ENCODE results near the gene MTG1.
A peak's percentile ranks its signal among the peaks of the same experiment; 100 is the strongest.

Gene MTG1

DNA sequence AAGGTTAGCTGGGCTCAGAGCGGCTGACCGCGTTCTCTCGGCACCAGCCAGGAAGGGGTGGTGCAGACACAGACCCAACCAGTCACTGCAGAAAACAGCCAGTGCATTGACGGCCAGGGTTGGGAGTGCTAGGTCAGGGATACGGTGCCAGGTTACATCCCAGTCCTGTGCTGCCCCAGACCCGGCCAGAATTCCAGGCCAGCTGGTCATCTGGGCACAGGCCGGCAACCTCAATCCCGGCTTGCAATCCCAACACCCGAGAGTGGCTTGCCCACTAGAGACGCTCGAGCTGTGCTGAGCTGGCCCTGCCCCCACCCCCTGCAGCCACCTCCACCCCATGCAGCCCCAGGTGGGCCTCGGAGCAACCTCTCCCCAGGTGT, 43.0 kb upstream of the MTG1 start:
- peak; percentile 13 for ATAC-seq

DNA sequence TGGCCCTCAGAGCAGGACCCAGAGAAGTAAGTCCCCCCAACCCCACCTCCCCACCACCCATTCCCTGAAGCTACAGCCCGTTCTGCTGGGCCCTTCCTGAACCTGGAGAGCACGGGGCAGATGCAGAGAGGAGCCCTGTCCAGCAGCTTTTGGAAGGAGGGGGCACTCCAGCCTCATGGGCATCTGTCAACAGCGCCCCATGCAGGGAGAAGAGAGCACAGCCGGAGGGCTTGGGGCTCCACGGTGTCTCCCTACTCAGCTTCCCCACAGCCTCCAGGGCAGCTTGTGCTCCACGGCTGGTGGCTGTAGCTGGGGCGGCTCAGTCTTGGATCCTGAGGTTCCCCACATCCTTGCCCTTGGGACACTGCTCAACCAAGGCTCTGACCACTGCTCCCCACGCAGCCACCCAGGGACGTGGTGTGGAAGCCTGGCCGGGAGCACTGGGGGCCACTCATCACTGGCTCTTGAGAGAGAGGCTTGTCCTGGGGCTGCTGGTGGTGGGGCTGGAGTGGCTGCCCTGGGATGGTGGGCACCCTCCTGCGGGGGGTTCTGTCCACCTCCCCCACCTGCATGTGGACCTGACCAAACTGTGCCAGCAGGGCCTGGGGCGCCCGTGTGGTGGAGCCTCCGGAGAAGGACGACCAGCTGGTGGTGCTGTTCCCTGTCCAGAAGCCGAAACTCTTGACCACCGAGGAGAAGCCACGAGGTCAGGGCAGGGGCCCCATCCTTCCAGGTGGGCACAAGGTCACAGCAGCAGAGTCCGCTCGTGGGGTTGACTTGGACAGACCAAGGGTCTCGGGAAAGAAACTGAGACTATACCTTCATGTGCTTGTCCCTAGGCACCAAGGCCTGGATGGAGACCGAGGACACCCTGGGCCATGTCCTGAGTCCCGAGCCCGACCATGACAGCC, 42.3 kb upstream of the MTG1 start:
- TF ChIP-seq ISL1 (CRISPR knock-in tag; IDR thresholded peaks at IDR 0.05): no peak
- no peak for TF ChIP-seq ESRRG (CRISPR knock-in tag; IDR thresholded peaks at IDR 0.05)
- TF ChIP-seq OSR1 (CRISPR knock-in tag; IDR thresholded peaks at IDR 0.05): no peak
- TF ChIP-seq, protein P1, sequence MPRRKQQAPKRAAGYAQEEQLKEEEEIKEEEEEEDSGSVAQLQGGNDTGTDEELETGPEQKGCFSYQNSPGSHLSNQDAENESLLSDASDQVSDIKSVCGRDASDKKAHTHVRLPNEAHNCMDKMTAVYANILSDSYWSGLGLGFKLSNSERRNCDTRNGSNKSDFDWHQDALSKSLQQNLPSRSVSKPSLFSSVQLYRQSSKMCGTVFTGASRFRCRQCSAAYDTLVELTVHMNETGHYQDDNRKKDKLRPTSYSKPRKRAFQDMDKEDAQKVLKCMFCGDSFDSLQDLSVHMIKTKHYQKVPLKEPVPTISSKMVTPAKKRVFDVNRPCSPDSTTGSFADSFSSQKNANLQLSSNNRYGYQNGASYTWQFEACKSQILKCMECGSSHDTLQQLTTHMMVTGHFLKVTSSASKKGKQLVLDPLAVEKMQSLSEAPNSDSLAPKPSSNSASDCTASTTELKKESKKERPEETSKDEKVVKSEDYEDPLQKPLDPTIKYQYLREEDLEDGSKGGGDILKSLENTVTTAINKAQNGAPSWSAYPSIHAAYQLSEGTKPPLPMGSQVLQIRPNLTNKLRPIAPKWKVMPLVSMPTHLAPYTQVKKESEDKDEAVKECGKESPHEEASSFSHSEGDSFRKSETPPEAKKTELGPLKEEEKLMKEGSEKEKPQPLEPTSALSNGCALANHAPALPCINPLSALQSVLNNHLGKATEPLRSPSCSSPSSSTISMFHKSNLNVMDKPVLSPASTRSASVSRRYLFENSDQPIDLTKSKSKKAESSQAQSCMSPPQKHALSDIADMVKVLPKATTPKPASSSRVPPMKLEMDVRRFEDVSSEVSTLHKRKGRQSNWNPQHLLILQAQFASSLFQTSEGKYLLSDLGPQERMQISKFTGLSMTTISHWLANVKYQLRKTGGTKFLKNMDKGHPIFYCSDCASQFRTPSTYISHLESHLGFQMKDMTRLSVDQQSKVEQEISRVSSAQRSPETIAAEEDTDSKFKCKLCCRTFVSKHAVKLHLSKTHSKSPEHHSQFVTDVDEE (CRISPR knock-in tag; IDR thresholded peaks at IDR 0.05): no peak
- no peak for TF ChIP-seq ZNF8 (CRISPR knock-in tag; IDR thresholded peaks at IDR 0.05)
- peak; percentile 10 for ATAC-seq

More for the DNA sequence above, 43.0 kb upstream of the MTG1 start:
- TF ChIP-seq ARNTL (CRISPR knock-in tag; IDR thresholded peaks at IDR 0.05; ENCODE audit: borderline replicate concordance, low read depth): no peak
- TF ChIP-seq PPARA (CRISPR knock-in tag; IDR thresholded peaks at IDR 0.05; ENCODE audit: borderline replicate concordance): no peak
- TF ChIP-seq ZFP3 (CRISPR knock-in tag; IDR thresholded peaks at IDR 0.05): no peak
- TF ChIP-seq ZNF565 (CRISPR knock-in tag; conservative IDR thresholded peaks at IDR 0.05; ENCODE audit: low read depth): no peak
- TF ChIP-seq, protein P2, sequence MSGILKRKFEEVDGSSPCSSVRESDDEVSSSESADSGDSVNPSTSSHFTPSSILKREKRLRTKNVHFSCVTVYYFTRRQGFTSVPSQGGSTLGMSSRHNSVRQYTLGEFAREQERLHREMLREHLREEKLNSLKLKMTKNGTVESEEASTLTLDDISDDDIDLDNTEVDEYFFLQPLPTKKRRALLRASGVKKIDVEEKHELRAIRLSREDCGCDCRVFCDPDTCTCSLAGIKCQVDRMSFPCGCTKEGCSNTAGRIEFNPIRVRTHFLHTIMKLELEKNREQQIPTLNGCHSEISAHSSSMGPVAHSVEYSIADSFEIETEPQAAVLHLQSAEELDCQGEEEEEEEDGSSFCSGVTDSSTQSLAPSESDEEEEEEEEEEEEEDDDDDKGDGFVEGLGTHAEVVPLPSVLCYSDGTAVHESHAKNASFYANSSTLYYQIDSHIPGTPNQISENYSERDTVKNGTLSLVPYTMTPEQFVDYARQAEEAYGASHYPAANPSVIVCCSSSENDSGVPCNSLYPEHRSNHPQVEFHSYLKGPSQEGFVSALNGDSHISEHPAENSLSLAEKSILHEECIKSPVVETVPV (CRISPR knock-in tag; IDR thresholded peaks at IDR 0.05): no peak
- TF ChIP-seq, protein P3, sequence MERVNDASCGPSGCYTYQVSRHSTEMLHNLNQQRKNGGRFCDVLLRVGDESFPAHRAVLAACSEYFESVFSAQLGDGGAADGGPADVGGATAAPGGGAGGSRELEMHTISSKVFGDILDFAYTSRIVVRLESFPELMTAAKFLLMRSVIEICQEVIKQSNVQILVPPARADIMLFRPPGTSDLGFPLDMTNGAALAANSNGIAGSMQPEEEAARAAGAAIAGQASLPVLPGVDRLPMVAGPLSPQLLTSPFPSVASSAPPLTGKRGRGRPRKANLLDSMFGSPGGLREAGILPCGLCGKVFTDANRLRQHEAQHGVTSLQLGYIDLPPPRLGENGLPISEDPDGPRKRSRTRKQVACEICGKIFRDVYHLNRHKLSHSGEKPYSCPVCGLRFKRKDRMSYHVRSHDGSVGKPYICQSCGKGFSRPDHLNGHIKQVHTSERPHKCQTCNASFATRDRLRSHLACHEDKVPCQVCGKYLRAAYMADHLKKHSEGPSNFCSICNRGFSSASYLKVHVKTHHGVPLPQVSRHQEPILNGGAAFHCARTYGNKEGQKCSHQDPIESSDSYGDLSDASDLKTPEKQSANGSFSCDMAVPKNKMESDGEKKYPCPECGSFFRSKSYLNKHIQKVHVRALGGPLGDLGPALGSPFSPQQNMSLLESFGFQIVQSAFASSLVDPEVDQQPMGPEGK (CRISPR knock-in tag; IDR thresholded peaks at IDR 0.05; ENCODE audit: borderline replicate concordance): no peak
- TF ChIP-seq ZNF70 (CRISPR knock-in tag; IDR thresholded peaks at IDR 0.05): no peak

DNA sequence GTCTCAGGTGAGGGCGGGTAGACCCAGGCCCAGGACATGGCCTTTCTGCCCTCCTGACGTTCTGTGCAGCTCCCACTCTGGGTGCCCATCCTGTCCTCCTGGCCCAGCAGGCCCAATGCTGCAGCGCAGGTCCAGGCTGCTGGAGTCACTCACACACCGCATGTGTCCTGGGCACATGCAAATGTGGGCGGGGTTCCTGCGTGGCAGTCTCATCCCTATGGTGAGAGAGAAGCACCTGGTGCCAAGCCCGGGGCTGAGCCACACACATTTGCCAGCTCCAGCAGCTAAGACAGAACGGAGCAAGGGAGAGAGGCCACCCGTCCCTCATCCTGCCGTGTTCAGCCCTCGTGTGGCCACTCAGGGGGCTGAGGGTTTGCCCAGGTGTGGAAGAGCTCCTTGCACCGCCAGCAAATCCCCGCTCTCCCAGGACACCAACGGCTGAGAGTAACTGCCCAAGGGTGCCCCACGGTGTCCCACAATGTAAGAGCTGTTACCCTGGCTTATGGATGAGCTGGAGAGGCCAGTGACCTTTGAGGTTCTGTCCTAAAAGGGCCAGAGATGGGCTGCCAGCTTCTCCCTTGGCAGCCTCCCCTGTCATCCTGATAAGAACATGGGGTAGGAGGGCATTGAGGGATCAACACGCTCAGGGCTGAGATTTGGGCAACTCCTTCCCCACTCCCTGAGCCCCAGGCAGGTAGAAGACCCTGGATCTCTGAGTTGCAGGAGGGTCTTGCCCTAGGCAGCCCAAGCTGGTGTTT, 40.6 kb upstream of the MTG1 start:
- ATAC-seq: no peak
- TF ChIP-seq TCF4 (CRISPR knock-in tag; IDR thresholded peaks at IDR 0.05; ENCODE audit: borderline replicate concordance): no peak
- no peak for TF ChIP-seq TOX (CRISPR knock-in tag; IDR thresholded peaks at IDR 0.05; ENCODE audit: borderline replicate concordance)
- TF ChIP-seq OSR1 (CRISPR knock-in tag; IDR thresholded peaks at IDR 0.05): no peak
- TF ChIP-seq, protein P1 (CRISPR knock-in tag; IDR thresholded peaks at IDR 0.05): no peak
- no peak for TF ChIP-seq ZNF8 (CRISPR knock-in tag; IDR thresholded peaks at IDR 0.05)
- TF ChIP-seq ZNF70 (CRISPR knock-in tag; IDR thresholded peaks at IDR 0.05): no peak
- TF ChIP-seq ZFP3 (CRISPR knock-in tag; IDR thresholded peaks at IDR 0.05): no peak
- no peak for TF ChIP-seq ZC3H10 (CRISPR knock-in tag; IDR thresholded peaks at IDR 0.05)
- TF ChIP-seq ZNF565 (CRISPR knock-in tag; conservative IDR thresholded peaks at IDR 0.05; ENCODE audit: low read depth): no peak
- TF ChIP-seq, protein P2 (CRISPR knock-in tag; IDR thresholded peaks at IDR 0.05): no peak
- TF ChIP-seq, protein P3 (CRISPR knock-in tag; IDR thresholded peaks at IDR 0.05; ENCODE audit: borderline replicate concordance): no peak
- no peak for TF ChIP-seq CSDC2 (CRISPR knock-in tag; IDR thresholded peaks at IDR 0.05)
- TF ChIP-seq ZFP30 (CRISPR knock-in tag; IDR thresholded peaks at IDR 0.05): no peak
- TF ChIP-seq, protein P4, sequence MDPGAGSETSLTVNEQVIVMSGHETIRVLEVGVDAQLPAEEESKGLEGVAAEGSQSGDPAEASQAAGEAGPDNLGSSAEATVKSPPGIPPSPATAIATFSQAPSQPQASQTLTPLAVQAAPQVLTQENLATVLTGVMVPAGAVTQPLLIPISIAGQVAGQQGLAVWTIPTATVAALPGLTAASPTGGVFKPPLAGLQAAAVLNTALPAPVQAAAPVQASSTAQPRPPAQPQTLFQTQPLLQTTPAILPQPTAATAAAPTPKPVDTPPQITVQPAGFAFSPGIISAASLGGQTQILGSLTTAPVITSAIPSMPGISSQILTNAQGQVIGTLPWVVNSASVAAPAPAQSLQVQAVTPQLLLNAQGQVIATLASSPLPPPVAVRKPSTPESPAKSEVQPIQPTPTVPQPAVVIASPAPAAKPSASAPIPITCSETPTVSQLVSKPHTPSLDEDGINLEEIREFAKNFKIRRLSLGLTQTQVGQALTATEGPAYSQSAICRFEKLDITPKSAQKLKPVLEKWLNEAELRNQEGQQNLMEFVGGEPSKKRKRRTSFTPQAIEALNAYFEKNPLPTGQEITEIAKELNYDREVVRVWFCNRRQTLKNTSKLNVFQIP (CRISPR knock-in tag; IDR thresholded peaks at IDR 0.05; ENCODE audit: borderline replicate concordance, low read depth): no peak
- TF ChIP-seq PPARA (CRISPR knock-in tag; IDR thresholded peaks at IDR 0.05; ENCODE audit: borderline replicate concordance): no peak

Data from SK-N-SH treated with all-trans-retinoic acid at 6 μM for 48 hours (cell line).